Measurements from ENCODE around the gene FOXC2. TPM values are rescaled to one million over a fixed set of nuclear protein-coding genes. Genes with fewer than 3 reads are reported as not detected.

FOXC2 gene
- total RNA-seq, 1 donor from 2014 or later = 1.4 TPM

DNA sequence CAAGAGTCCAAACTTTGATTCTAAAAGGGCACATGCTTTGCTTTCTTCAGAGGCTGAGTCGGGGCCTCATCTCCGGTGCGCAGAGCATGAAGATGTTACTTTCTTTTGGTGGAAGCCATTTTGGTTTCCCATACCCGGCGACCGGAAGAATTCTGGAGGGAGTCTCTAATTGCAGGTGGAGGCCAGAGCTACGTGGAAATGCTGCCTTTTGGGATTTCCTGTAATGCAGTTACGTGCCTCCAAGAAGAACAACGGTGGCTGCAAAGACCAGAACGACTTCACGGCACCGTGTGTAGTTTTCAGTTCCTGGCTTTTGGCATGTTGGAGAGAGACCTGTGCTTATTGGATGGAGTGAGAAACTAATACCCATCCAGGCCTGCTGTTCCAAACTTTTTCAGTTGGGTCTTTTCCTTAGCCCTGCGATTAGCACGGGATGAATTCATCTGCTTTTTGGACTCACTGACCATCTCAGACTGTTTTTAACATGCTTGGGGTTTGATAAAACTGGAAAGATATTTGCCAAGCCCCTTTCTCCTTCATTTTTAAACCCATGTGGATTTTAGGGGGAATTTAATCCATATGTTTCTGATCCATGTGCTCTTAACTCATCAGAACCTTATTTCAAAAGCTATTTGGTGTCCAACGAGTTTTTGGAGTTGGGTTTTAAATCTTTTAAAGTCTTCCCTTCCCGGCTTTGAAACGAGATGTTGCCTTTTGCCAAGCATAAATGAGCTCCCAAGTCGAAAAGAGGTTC lies 30.7 kb downstream of the FOXC2 start:
- no peak for ATAC-seq
- DNase-seq (ENCODE audit: missing footprints) = no peak
- intact Hi-C loops (cut with DNase I) = no loop called here

DNA sequence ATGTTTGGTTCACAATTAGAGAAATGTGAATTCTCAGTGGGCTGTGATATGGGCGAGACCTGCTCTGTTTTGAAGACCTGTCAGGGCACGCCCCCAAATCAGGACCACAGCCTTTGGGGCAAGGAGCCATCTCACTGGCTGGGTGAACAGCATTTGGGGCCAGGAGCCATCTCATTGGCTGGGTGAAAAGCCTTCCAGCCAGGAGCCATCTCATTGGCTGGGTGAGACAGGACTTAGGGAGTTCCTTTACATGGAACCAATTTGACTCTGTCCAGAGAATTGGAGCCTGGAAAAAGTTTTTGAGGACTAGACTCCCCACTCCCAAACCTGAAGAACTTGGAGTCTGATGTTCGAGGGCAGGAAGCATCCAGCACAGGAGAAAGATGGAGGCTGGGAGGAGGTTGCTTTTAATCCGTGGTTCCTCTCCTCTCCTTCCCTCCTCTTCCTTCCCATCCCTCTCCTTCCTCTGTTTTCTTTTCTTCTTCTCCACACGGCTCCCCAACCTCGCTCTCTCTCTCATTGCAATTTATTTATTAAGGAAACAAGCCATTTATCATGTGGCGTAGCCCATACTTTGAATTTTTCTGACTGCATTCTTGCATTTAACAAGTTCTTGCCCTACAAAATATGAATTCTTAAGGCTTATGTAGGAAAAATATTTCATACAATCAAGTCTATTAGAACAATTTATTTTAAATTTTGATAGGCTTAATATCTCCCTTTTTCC lies 31.4 kb downstream of the FOXC2 start:
- intact Hi-C loops (cut with DNase I) = no loop called here

GRCh38 chr16:86598607-86599565 lies 32.3 kb downstream of the FOXC2 start:
- intact Hi-C loops (cut with DNase I) = no loop called here
- no peak for ATAC-seq

More for the DNA sequence above, 31.4 kb downstream of the FOXC2 start:
- DNase-seq (ENCODE audit: missing footprints) (no peak), ATAC-seq (no peak)

GRCh38 chr16:86601356-86601755 lies 34.7 kb downstream of the FOXC2 start:
- DNase-seq (ENCODE audit: missing footprints) = no peak
- no peak for ATAC-seq
- intact Hi-C loops (cut with DNase I) = no loop called here

More at GRCh38 chr16:86598607-86599565, 32.3 kb downstream of the FOXC2 start:
- DNase-seq (ENCODE audit: missing footprints) = no peak

DNA sequence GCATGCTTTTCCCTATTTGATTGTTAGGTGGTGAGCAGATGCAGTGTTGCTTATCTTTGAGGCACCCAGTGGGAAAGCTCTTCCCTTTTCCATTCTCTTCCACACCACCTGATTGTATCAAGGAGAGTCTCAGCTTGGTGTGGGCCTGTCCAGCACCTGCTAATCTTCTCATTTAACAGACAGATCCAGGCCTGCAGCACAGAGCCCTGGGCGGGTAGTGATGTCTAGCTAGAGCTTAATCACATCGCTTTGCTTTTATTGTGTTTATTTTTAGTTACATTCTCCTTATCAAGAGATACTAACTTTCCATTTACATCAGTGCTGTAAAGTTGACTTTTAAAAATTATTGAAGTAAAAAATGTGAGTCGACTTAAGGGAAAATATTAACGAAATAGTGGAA lies 35.9 kb downstream of the FOXC2 start:
- intact Hi-C loops (cut with DNase I) = no loop called here
- ATAC-seq = no peak

GRCh38 chr16:86604436-86605193 lies 38.0 kb downstream of the FOXC2 start:
- no peak for ATAC-seq
- no peak for DNase-seq (ENCODE audit: missing footprints)
- intact Hi-C loops (cut with DNase I) = no loop called here

More for the DNA sequence above, 35.9 kb downstream of the FOXC2 start:
- DNase-seq (ENCODE audit: missing footprints) = no peak

- DNase-seq (ENCODE audit: missing footprints) (no peak), ATAC-seq (no peak)
- intact Hi-C loops (cut with DNase I) = no loop called here
These were observed 39.3 kb downstream of the FOXC2 start for GRCh38 chr16:86605950-86606349.

DNA sequence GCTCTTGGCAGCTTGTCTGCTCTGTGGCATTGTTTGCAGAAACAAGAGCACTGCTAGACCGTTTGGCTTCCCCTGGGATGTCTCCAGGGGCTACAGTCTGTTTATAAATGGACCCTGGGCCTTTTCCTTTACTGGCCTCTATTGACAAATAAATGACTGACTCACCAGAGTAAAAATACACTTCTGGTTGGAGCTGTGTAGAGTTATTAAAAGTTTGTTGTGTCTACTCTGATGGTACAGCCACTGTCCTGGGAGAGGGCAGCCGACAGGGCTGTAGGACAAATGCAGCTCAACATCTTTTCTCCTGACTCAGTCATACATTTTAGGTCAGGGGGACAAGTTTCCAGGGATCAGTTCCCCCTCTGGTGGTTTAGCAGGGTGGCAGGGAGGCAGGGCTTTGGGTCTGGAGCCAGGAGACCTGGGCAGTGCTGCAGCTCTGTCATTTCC lies 41.7 kb downstream of the FOXC2 start:
- DNase-seq (ENCODE audit: missing footprints) (no peak), ATAC-seq (no peak)
- intact Hi-C loops (cut with DNase I) = no loop called here

- no peak for DNase-seq (ENCODE audit: missing footprints)
- no peak for ATAC-seq
- intact Hi-C loops (cut with DNase I) = no loop called here
These were observed 42.5 kb downstream of the FOXC2 start for GRCh38 chr16:86609115-86609514.

- ATAC-seq = no peak
- intact Hi-C loops (cut with DNase I) = no loop called here
These were observed 43.0 kb downstream of the FOXC2 start for GRCh38 chr16:86609661-86610060.

GRCh38 chr16:86610779-86611524 lies 44.3 kb downstream of the FOXC2 start:
- no peak for DNase-seq (ENCODE audit: missing footprints)
- peak; percentile 31 for ATAC-seq
- intact Hi-C loops (cut with DNase I) = no loop called here

More at GRCh38 chr16:86609661-86610060, 43.0 kb downstream of the FOXC2 start:
- no peak for DNase-seq (ENCODE audit: missing footprints)

DNA sequence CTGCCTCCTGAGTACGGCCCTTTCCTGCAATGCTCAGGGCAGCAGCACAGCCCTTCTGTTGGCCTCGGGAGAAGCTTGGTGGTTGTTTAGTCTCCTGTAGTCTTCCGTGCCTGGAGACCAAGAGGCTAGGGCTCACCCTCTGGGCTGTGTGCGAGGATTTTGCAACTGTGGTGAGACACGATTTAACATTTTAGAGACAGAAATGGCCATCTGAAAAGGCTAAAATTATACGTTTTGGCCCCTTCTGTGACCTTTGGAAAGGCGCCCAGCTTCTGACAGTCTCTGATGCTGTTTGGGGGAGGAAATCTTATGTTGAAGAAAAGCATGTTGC lies 44.9 kb downstream of the FOXC2 start:
- intact Hi-C loops (cut with DNase I) = no loop called here
- ATAC-seq (peak; percentile 71), DNase-seq (ENCODE audit: missing footprints) (no peak)

- ATAC-seq (no peak), DNase-seq (ENCODE audit: missing footprints) (no peak)
- intact Hi-C loops (cut with DNase I) = no loop called here
These were observed 45.3 kb downstream of the FOXC2 start for GRCh38 chr16:86611941-86612340.

- DNase-seq (ENCODE audit: missing footprints) = no peak
- intact Hi-C loops (cut with DNase I) = no loop called here
- ATAC-seq = no peak
These were observed 48.1 kb downstream of the FOXC2 start for GRCh38 chr16:86614699-86615098.

GRCh38 chr16:86616906-86617305 lies 50.3 kb downstream of the FOXC2 start:
- intact Hi-C loops (cut with DNase I) = no loop called here
- DNase-seq (ENCODE audit: missing footprints) = no peak

GRCh38 chr16:86618431-86619238 lies 52.0 kb downstream of the FOXC2 start:
- intact Hi-C loops (cut with DNase I) = no loop called here
- peak; percentile 61 for ATAC-seq
- no peak for DNase-seq (ENCODE audit: missing footprints)

More at GRCh38 chr16:86616906-86617305, 50.3 kb downstream of the FOXC2 start:
- no peak for ATAC-seq
